ENCODE results near the gene SLC30A3.

DNA sequence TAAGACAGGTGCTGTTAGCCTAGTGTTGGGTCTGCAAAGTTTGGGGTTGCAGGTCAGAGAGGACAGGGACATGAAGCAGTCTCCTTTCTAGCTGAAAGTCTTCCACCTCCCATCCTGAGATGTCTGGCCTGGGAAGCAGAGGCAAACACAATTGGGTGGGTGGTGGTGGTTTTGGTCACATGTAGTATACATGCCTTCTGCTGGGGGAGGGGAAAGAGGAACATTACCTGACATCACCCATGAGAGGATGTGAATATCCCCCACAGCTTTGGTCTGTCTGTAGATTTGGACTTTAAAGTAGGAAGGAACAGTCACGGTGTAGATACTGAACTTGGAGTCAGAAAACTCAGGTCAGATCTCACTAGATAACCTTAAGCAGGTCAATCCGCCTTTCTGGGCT lies 7.8 kb upstream of the SLC30A3 start:
- TF ChIP-seq CTCF (IDR thresholded peaks at IDR 0.05) (no peak), ZFX (IDR thresholded peaks at IDR 0.05; ENCODE audit: borderline replicate concordance) (no peak)
